Activated CD4-positive, alpha-beta memory T cell treated with anti-CD3 and anti-CD28 coated beads, Interleukin-2, amount 10 ng/mL, durations not matched to agents 7 days and 5 days (primary cell): ENCODE measurements around the gene GNS. TPM values are rescaled to one million over a fixed set of nuclear protein-coding genes. Genes with fewer than 3 reads are reported as not detected.

Experiments used
- CTCF ChIA-PET: fragments of 350-600 bp; sonication (Branson Sonifier 250); formaldehyde crosslinking; loops from one replicate; lab custom pipeline; 2021; ENCODE audit warnings: antibody characterized with exemption, inconsistent platforms; lab: Charles Lee
- POLR2A ChIA-PET: fragments of 350-600 bp; sonication (Branson Sonifier 250); formaldehyde crosslinking; loops from one replicate; lab custom pipeline; 2021; ENCODE audit warnings: antibody characterized with exemption; lab: Charles Lee
- DNase-seq: peaks from one replicate; pipeline ENCODE4 v3.0.0-alpha.2; 2020
- H3K27ac Mint-ChIP-seq: one replicate; pipeline ENCODE4 v1.8.0; 2021; ENCODE audit warnings: mild to moderate bottlenecking, mixed read lengths
- H3K27me3 Mint-ChIP-seq: one replicate; pipeline ENCODE4 v1.8.0; 2021; ENCODE audit warnings: mixed read lengths
- H3K36me3 Mint-ChIP-seq: one replicate; pipeline ENCODE4 v1.8.0; 2021; ENCODE audit warnings: low read depth, mixed read lengths
- H3K4me1 Mint-ChIP-seq: one replicate; pipeline ENCODE4 v1.8.0; 2021; ENCODE audit warnings: mixed read lengths
- H3K4me3 Mint-ChIP-seq: one replicate; pipeline ENCODE4 v1.8.0; 2021; ENCODE audit warnings: mild to moderate bottlenecking, mixed read lengths
- H3K9me3 Mint-ChIP-seq: one replicate; pipeline ENCODE4 v1.8.0; 2021; ENCODE audit warnings: mixed read lengths
- total RNA-seq, 2 experiments: library from RNA; stranded (reverse); gene quantifications; one replicate each; pipeline ENCODE4 v1.2.3, GENCODE V29; 2021

GNS gene
- total RNA-seq, 2 experiments from 2014 or later, result 39.0 to 40.1 TPM

GRCh38 chr12:64729909-64730587 is 29.2 kb downstream of the GNS start:
- peaks cover 17% of the 10 kb centered on the region for H3K4me1 Mint-ChIP-seq
- no peaks in the 10 kb centered on the region for H3K27me3 Mint-ChIP-seq
- CTCF ChIA-PET, result interaction anchor here (0.7 to 1.4 kb wide), 4 partner anchors 26 to 66 kb away, joined by 3 to 6 read pairs (median 4); no protein-coding TSS in a partner anchor
- peak overlapping the region; percentile 2 for H3K4me3 Mint-ChIP-seq
- peak overlapping the region; percentile 67 for H3K27ac Mint-ChIP-seq
- peaks cover 23% of the 10 kb centered on the region for H3K36me3 Mint-ChIP-seq
- POLR2A ChIA-PET, result interaction anchor here (0.9 to 1.1 kb wide), 3 partner anchors 15 to 135 kb away, joined by 3 to 5 read pairs (median 3); no protein-coding TSS in a partner anchor
- no peaks in the 10 kb centered on the region for H3K9me3 Mint-ChIP-seq
- no peak for DNase-seq

- peaks cover 37% of the 10 kb centered on the region for H3K36me3 Mint-ChIP-seq
- peaks cover 14% of the 10 kb centered on the region for H3K4me1 Mint-ChIP-seq
- DNase-seq, result no peak
- no peak overlapping the region for H3K4me3 Mint-ChIP-seq
- no peaks in the 10 kb centered on the region for H3K9me3 Mint-ChIP-seq
- no peak overlapping the region for H3K27ac Mint-ChIP-seq
- no peaks in the 10 kb centered on the region for H3K27me3 Mint-ChIP-seq
- ChIA-PET CTCF (interaction anchor here (0.6 to 1.4 kb wide), 5 partner anchors 13 to 175 kb away, joined by 3 to 6 read pairs (median 4); no protein-coding TSS in a partner anchor), POLR2A (no interaction called here)
Measured at GRCh38 chr12:64724201-64724745, 34.9 kb downstream of the GNS start.

- no peak overlapping the region for H3K4me3 Mint-ChIP-seq
- peaks cover 38% of the 10 kb centered on the region for H3K36me3 Mint-ChIP-seq
- ChIA-PET CTCF (interaction anchor here (0.6 to 1.4 kb wide), 5 partner anchors 13 to 174 kb away, joined by 3 to 6 read pairs (median 4); no protein-coding TSS in a partner anchor), POLR2A (interaction anchor here (0.8 to 1.2 kb wide), 2 partner anchors 9 to 45 kb away, joined by 3 read pairs; no protein-coding TSS in a partner anchor)
- H3K9me3 Mint-ChIP-seq, result no peaks in the 10 kb centered on the region
- H3K4me1 Mint-ChIP-seq, result peaks cover 14% of the 10 kb centered on the region
- H3K27me3 Mint-ChIP-seq, result no peaks in the 10 kb centered on the region
- peak overlapping the region; percentile 47 for H3K27ac Mint-ChIP-seq
- no peak for DNase-seq
Measured at GRCh38 chr12:64723630-64724029, 35.6 kb downstream of the GNS start.

GRCh38 chr12:64722835-64723234 is 36.4 kb downstream of the GNS start:
- peaks cover 38% of the 10 kb centered on the region for H3K36me3 Mint-ChIP-seq
- H3K27ac Mint-ChIP-seq, result peak overlapping the region; percentile 13
- ChIA-PET POLR2A (interaction anchor here (0.8 to 1.2 kb wide), 2 partner anchors 8 to 44 kb away, joined by 3 read pairs; no protein-coding TSS in a partner anchor), CTCF (interaction anchor here (1.1 to 1.2 kb wide), 3 partner anchors 11 to 173 kb away, joined by 3 to 6 read pairs (median 3); no protein-coding TSS in a partner anchor)
- no peak overlapping the region for H3K4me3 Mint-ChIP-seq
- H3K4me1 Mint-ChIP-seq, result peaks cover 14% of the 10 kb centered on the region
- H3K9me3 Mint-ChIP-seq, result no peaks in the 10 kb centered on the region
- H3K27me3 Mint-ChIP-seq, result no peaks in the 10 kb centered on the region
- no peak for DNase-seq

- Mint-ChIP-seq H3K27ac (no peak overlapping the region), H3K4me3 (no peak overlapping the region), H3K36me3 (peaks cover 47% of the 10 kb centered on the region), H3K9me3 (no peaks in the 10 kb centered on the region), H3K27me3 (no peaks in the 10 kb centered on the region), H3K4me1 (peaks cover 24% of the 10 kb centered on the region)
- ChIA-PET CTCF (no interaction called here), POLR2A (no interaction called here)
- DNase-seq, result no peak
Measured at GRCh38 chr12:64720884-64721283, 38.3 kb downstream of the GNS start.

- Mint-ChIP-seq H3K36me3 (peaks cover 63% of the 10 kb centered on the region), H3K4me1 (peaks cover 39% of the 10 kb centered on the region), H3K27ac (no peak overlapping the region), H3K27me3 (no peaks in the 10 kb centered on the region), H3K9me3 (no peaks in the 10 kb centered on the region), H3K4me3 (no peak overlapping the region)
- no peak for DNase-seq
- CTCF ChIA-PET, result interaction anchor here (1.2 to 3.2 kb wide), 2 partner anchors 21 to 169 kb away, joined by 5 to 14 read pairs; no protein-coding TSS in a partner anchor
- POLR2A ChIA-PET, result interaction anchor here (1.1 kb wide), 1 partner anchor 12 kb away, joined by 4 read pairs; no protein-coding TSS in a partner anchor
Measured at GRCh38 chr12:64718649-64719048, 40.6 kb downstream of the GNS start.

- POLR2A ChIA-PET, result interaction anchor here (1.3 to 1.7 kb wide), 2 partner anchors 16 to 108 kb away, joined by 4 to 7 read pairs; no protein-coding TSS in a partner anchor
- no peaks in the 10 kb centered on the region for H3K9me3 Mint-ChIP-seq
- H3K36me3 Mint-ChIP-seq, result peaks cover 66% of the 10 kb centered on the region
- no peaks in the 10 kb centered on the region for H3K27me3 Mint-ChIP-seq
- H3K4me3 Mint-ChIP-seq, result no peak overlapping the region
- no peak overlapping the region for H3K27ac Mint-ChIP-seq
- H3K4me1 Mint-ChIP-seq, result peaks cover 40% of the 10 kb centered on the region
- CTCF ChIA-PET, result interaction anchor here (0.7 to 3.2 kb wide), 3 partner anchors 19 to 168 kb away, joined by 4 to 14 read pairs (median 5); no protein-coding TSS in a partner anchor
- DNase-seq, result no peak
Measured at GRCh38 chr12:64716839-64717455, 42.3 kb downstream of the GNS start.

- Mint-ChIP-seq H3K4me1 (peaks cover 40% of the 10 kb centered on the region), H3K27me3 (no peaks in the 10 kb centered on the region), H3K36me3 (peaks cover 65% of the 10 kb centered on the region), H3K27ac (no peak overlapping the region), H3K9me3 (no peaks in the 10 kb centered on the region), H3K4me3 (no peak overlapping the region)
- POLR2A ChIA-PET, result interaction anchor here (1.3 to 1.7 kb wide), 2 partner anchors 16 to 107 kb away, joined by 4 to 7 read pairs; no protein-coding TSS in a partner anchor
- no peak for DNase-seq
- CTCF ChIA-PET, result interaction anchor here (1.0 to 1.5 kb wide), 3 partner anchors 18 to 167 kb away, joined by 3 to 5 read pairs (median 4); no protein-coding TSS in a partner anchor
Measured at GRCh38 chr12:64716371-64716770, 42.8 kb downstream of the GNS start.

GRCh38 chr12:64714551-64714968 is 44.6 kb downstream of the GNS start:
- Mint-ChIP-seq H3K27me3 (no peaks in the 10 kb centered on the region), H3K4me1 (peaks cover 40% of the 10 kb centered on the region), H3K27ac (peak overlapping the region; percentile 71), H3K9me3 (no peaks in the 10 kb centered on the region), H3K4me3 (no peak overlapping the region), H3K36me3 (peaks cover 57% of the 10 kb centered on the region)
- CTCF ChIA-PET, result interaction anchor here (0.7 to 1.8 kb wide), 5 partner anchors 11 to 165 kb away, joined by 3 to 6 read pairs (median 3); no protein-coding TSS in a partner anchor
- POLR2A ChIA-PET, result interaction anchor here (1.0 to 1.5 kb wide), 4 partner anchors 9 to 104 kb away, joined by 3 to 5 read pairs (median 4); no protein-coding TSS in a partner anchor
- DNase-seq, result peak; percentile 65

GRCh38 chr12:64713376-64713775 is 45.8 kb downstream of the GNS start:
- Mint-ChIP-seq H3K4me1 (peaks cover 40% of the 10 kb centered on the region), H3K27ac (peak overlapping the region; percentile 40), H3K4me3 (no peak overlapping the region)

GRCh38 chr12:64709429-64709828 is 49.8 kb downstream of the GNS start:
- ChIA-PET POLR2A (interaction anchor here (1.5 kb wide), 1 partner anchor 47 kb away, joined by 3 read pairs; no protein-coding TSS in a partner anchor), CTCF (no interaction called here)
- no peaks in the 10 kb centered on the region for H3K27me3 Mint-ChIP-seq
- peaks cover 31% of the 10 kb centered on the region for H3K36me3 Mint-ChIP-seq
- no peak overlapping the region for H3K27ac Mint-ChIP-seq
- H3K4me3 Mint-ChIP-seq, result no peak overlapping the region
- DNase-seq, result no peak
- no peaks in the 10 kb centered on the region for H3K9me3 Mint-ChIP-seq
- H3K4me1 Mint-ChIP-seq, result peaks cover 17% of the 10 kb centered on the region

More at GRCh38 chr12:64713376-64713775, 45.8 kb downstream of the GNS start:
- no peak for DNase-seq
- no peaks in the 10 kb centered on the region for H3K27me3 Mint-ChIP-seq
- H3K9me3 Mint-ChIP-seq, result no peaks in the 10 kb centered on the region
- peaks cover 55% of the 10 kb centered on the region for H3K36me3 Mint-ChIP-seq
- CTCF ChIA-PET, result interaction anchor here (1.1 to 2.0 kb wide), 5 partner anchors 10 to 164 kb away, joined by 3 to 7 read pairs (median 6); no protein-coding TSS in a partner anchor
- POLR2A ChIA-PET, result interaction anchor here (1.5 kb wide), 1 partner anchor 102 kb away, joined by 5 read pairs; no protein-coding TSS in a partner anchor

GRCh38 chr12:64707926-64708325 is 51.3 kb downstream of the GNS start:
- H3K36me3 Mint-ChIP-seq, result peaks cover 16% of the 10 kb centered on the region
- H3K9me3 Mint-ChIP-seq, result no peaks in the 10 kb centered on the region
- DNase-seq, result no peak
- H3K27ac Mint-ChIP-seq, result no peak overlapping the region
- ChIA-PET POLR2A (interaction anchor here (1.2 kb wide), 1 partner anchor 10 kb away, joined by 3 read pairs; no protein-coding TSS in a partner anchor), CTCF (interaction anchor here (1.2 to 3.2 kb wide), 2 partner anchors 10 to 159 kb away, joined by 4 to 10 read pairs; no protein-coding TSS in a partner anchor)
- no peak overlapping the region for H3K4me3 Mint-ChIP-seq
- H3K27me3 Mint-ChIP-seq, result no peaks in the 10 kb centered on the region
- H3K4me1 Mint-ChIP-seq, result peaks cover 2% of the 10 kb centered on the region
